PC-3 (cell line): ENCODE measurements around the gene DLL4. TPM values are rescaled to one million over a fixed set of nuclear protein-coding genes. Genes with fewer than 3 reads are reported as not detected.

Experiments
- ATAC-seq: fragments of 200-7000 bp; cut with Tn5 transposase; 2 replicates; pipeline ENCODE4 v1.9.1; 2020; ENCODE audit warnings: mild to moderate bottlenecking, moderate library complexity
- BruUV-seq: library from RNA; stranded (reverse); fragments of 400-500 nt; replicated peaks from 2 replicates; lab custom pipeline; 2021; lab: Mats Ljungman, UMichigan
- CTCF ChIA-PET: fragments of 300-600 bp; sonication (Branson Sonifier 250); formaldehyde crosslinking; loops from one replicate; lab custom pipeline; 2022; ENCODE audit warnings: antibody characterized with exemption; lab: Charles Lee
- POLR2A ChIA-PET: fragments of 300-600 bp; sonication (Branson Sonifier 250); formaldehyde crosslinking; loops from one replicate; lab custom pipeline; 2022; ENCODE audit warnings: antibody characterized with exemption; ENCODE audit not compliant: unreplicated experiment; lab: Charles Lee
- DNase-seq: peaks from one replicate; pipeline ENCODE4 v3.0.0-alpha.2; 2015
- H2AFZ ChIP-seq: fragments of 300-600 bp; sonication (generic); 2 replicates; pipeline ENCODE4 v1.6.0; 2016; ENCODE audit warnings: antibody characterized with exemption, low read length
- H3F3A ChIP-seq: fragments of 300-600 bp; sonication (generic); one replicate; pipeline ENCODE4 v1.6.0; 2017; ENCODE audit warnings: antibody characterized with exemption, low read length, control low read depth, mild to moderate bottlenecking; ENCODE audit not compliant: unreplicated experiment
- H3K27ac ChIP-seq: fragments of 300-600 bp; sonication (generic); 2 replicates; pipeline ENCODE4 v1.5.1; 2016; ENCODE audit warnings: mild to moderate bottlenecking, low read length
- H3K27me3 ChIP-seq: fragments of 300-600 bp; sonication (generic); 2 replicates; pipeline ENCODE4 v1.6.1; 2016; ENCODE audit warnings: low read length, mixed read lengths
- H3K36me3 ChIP-seq: fragments of 300-600 bp; sonication (generic); 2 replicates; pipeline ENCODE4 v1.6.1; 2016; ENCODE audit warnings: low read depth, mixed run types, low read length, mixed read lengths
- H3K4me1 ChIP-seq: fragments of 300-600 bp; sonication (generic); 2 replicates; pipeline ENCODE4 v1.5.1; 2016; ENCODE audit warnings: low read length; ENCODE audit not compliant: insufficient read depth
- H3K4me2 ChIP-seq: fragments of 300-600 bp; sonication (generic); 2 replicates; pipeline ENCODE4 v1.6.0; 2016; ENCODE audit warnings: low read length
- H3K4me3 ChIP-seq: fragments of 300-600 bp; sonication (generic); 2 replicates; pipeline ENCODE4 v1.5.1; 2016; ENCODE audit warnings: mild to moderate bottlenecking, low read length, mixed read lengths
- H3K79me2 ChIP-seq: fragments of 300-600 bp; sonication (generic); 2 replicates; pipeline ENCODE4 v1.6.1; 2017; ENCODE audit warnings: low read length, mixed read lengths
- H3K9ac ChIP-seq: fragments of 300-600 bp; sonication (generic); 2 replicates; pipeline ENCODE4 v1.6.0; 2016; ENCODE audit warnings: mild to moderate bottlenecking, low read length
- H3K9me2 ChIP-seq: fragments of 300-600 bp; sonication (generic); replicated peaks from 2 replicates; pipeline ENCODE4 v1.6.1; 2016; ENCODE audit warnings: mixed run types, low read length, mixed read lengths
- H3K9me3 ChIP-seq: fragments of 300-600 bp; sonication (generic); 2 replicates; pipeline ENCODE4 v1.6.1; 2016; ENCODE audit warnings: low read length, mixed read lengths
- H4K20me1 ChIP-seq: fragments of 300-600 bp; sonication (generic); 2 replicates; pipeline ENCODE4 v1.6.1; 2016; ENCODE audit warnings: low read length, mixed read lengths
- CTCF ChIP-seq: fragments of 300-600 bp; sonication (generic); conservative IDR thresholded peaks from 2 replicates; pipeline ENCODE4 v1.5.1; 2017; ENCODE audit warnings: antibody characterized with exemption, low read depth, mild to moderate bottlenecking, low read length
- EZH2 ChIP-seq: fragments of 300-600 bp; sonication (generic); IDR thresholded peaks from one replicate; pipeline ENCODE4 v1.6.1; 2017; ENCODE audit warnings: antibody characterized with exemption, mild to moderate bottlenecking, low read length; ENCODE audit not compliant: unreplicated experiment
- EZH2phosphoT487 ChIP-seq: fragments of 300-600 bp; sonication (generic); IDR thresholded peaks from 2 replicates; pipeline ENCODE4 v1.6.1; 2018; ENCODE audit warnings: mild to moderate bottlenecking, antibody characterized with exemption, low read length, borderline replicate concordance
- intact Hi-C: fragments of 100-400 bp; cut with micrococcal nuclease; formaldehyde crosslinking; loops from 2 replicates; pipeline ENCODE4 v1.9.0; 2023
- total RNA-seq: library from RNA; depleted of rRNA; stranded (reverse); fragments of >200 nt; gene quantifications from 2 replicates; pipeline ENCODE4 v1.2.3, GENCODE V29; 2014

DLL4 gene
- total RNA-seq, 1 experiment from 2014 or later, result 2.2 TPM

- intact Hi-C loops, result loop anchor here (1.0 to 5.0 kb wide), 2 partner anchors 34 to 77 kb away; no protein-coding TSS in a partner anchor
- Histone ChIP-seq H3K9ac (peak overlapping the region; percentile 72), H3K79me2 (no peaks in the 10 kb centered on the region), H3F3A (no peaks in the 10 kb centered on the region), H3K4me3 (peak overlapping the region; percentile 71), H4K20me1 (no peaks in the 10 kb centered on the region), H3K27me3 (no peaks in the 10 kb centered on the region), H2AFZ (peak overlapping the region; percentile 85), H3K27ac (peak overlapping the region; percentile 58), H3K9me2 (no peaks in the 10 kb centered on the region), H3K4me1 (peaks cover 29% of the 10 kb centered on the region), H3K9me3 (no peaks in the 10 kb centered on the region), H3K4me2 (peak overlapping the region; percentile 86), H3K36me3 (no peaks in the 10 kb centered on the region)
- DNase-seq (peak; percentile 84), ATAC-seq (peak; percentile 78)
- no TSS peak for BruUV-seq
- CTCF ChIA-PET, result interaction anchor here (0.5 to 2.2 kb wide), 11 partner anchors 9 to 146 kb away, joined by 3 to 22 read pairs (median 5); partner anchors contain the start of genes CHAC1 and VPS18
- POLR2A ChIA-PET, result interaction anchor here (0.6 to 1.3 kb wide), 7 partner anchors 13 to 444 kb away, joined by 3 to 11 read pairs (median 4); no protein-coding TSS in a partner anchor
- no peak for TF ChIP-seq EZH2phosphoT487
- peak; percentile 43 for TF ChIP-seq CTCF
- TF ChIP-seq EZH2, result no peak
Measured at GRCh38 chr15:40941528-40942336, 12.6 kb downstream of the DLL4 start.

GRCh38 chr15:40942337-40942854, 13.3 kb downstream of the DLL4 start:
- POLR2A ChIA-PET, result no interaction called here
- peak overlapping the region; percentile 72 for H3K9ac ChIP-seq
- intact Hi-C loops, result loop anchor here (5.0 kb wide), 1 partner anchor 35 kb away; no protein-coding TSS in a partner anchor
- no peaks in the 10 kb centered on the region for H3K9me2 ChIP-seq
- TF ChIP-seq EZH2 (no peak), EZH2phosphoT487 (no peak), CTCF (no peak)
- H3K4me3 ChIP-seq, result peak overlapping the region; percentile 71
- peak overlapping the region; percentile 86 for H3K4me2 ChIP-seq
- no peak for DNase-seq
- H3K9me3 ChIP-seq, result no peaks in the 10 kb centered on the region
- BruUV-seq, result TSS peak; percentile 70
- H3K27me3 ChIP-seq, result no peaks in the 10 kb centered on the region
- CTCF ChIA-PET, result interaction anchor here (0.6 to 2.2 kb wide), 7 partner anchors 12 to 76 kb away, joined by 3 to 22 read pairs (median 10); no protein-coding TSS in a partner anchor
- no peaks in the 10 kb centered on the region for H3K36me3 ChIP-seq
- ATAC-seq, result peak; percentile 3; the same call in 1 of the 2 replicates
- peaks cover 24% of the 10 kb centered on the region for H3K4me1 ChIP-seq
- no peaks in the 10 kb centered on the region for H3K79me2 ChIP-seq
- H2AFZ ChIP-seq, result peak overlapping the region; percentile 85
- no peaks in the 10 kb centered on the region for H3F3A ChIP-seq
- no peaks in the 10 kb centered on the region for H4K20me1 ChIP-seq
- peak overlapping the region; percentile 33; the same call in 1 of the 2 replicates for H3K27ac ChIP-seq
